ENCODE results near the gene MB. TPM values are rescaled to one million over a fixed set of nuclear protein-coding genes. Genes with fewer than 3 reads are reported as not detected.

Gene MB
- total RNA-seq, 1 experiment from 2014 or later = 17.3 TPM

DNA sequence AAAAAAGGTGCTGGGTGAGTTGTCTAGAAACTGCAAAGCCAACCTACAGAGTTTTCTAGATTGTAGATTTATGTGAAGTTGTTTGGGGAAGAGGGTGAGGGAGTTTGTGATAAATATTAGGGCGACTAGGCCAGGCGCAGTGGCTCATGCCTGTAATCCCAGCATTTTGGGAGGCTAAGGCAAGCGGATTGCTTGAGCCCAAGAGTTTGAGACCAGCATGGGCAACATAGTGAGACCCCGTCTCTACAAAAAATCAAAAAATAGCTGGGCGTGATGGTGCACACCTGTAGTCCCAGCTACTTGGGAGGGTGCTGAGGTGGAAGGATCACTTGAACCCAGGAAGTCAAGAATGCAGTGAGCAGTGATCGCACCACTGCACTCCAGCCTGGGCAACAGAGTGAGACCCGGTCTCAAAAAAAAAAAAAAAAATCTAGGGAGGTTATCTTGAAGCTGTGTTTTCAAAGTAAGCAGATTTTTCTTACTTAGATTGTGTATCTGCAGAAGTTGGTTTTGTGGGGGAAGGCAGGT, 32.0 kb upstream of the MB start:
- Histone ChIP-seq H3K9me3 (ENCODE audit: control insufficient read depth, insufficient read depth, low read depth, low read length) (no peaks in the 10 kb centered on the region), H3K4me3 (ENCODE audit: low read depth in 2 of 2, low read length in 2 of 2) (peak overlapping the region; percentile 57 to 64), H3K36me3 (ENCODE audit: control insufficient read depth, insufficient read depth, low read length) (no peaks in the 10 kb centered on the region), H3K4me1 (ENCODE audit: control insufficient read depth, insufficient read depth, low read length) (peaks cover 22% of the 10 kb centered on the region), H3K27me3 (ENCODE audit: control insufficient read depth, insufficient read depth, low read length) (no peaks in the 10 kb centered on the region), H3K27ac (ENCODE audit: low read length) (peak overlapping the region; percentile 99)
- ATAC-seq = no peak
- POLR2A ChIA-PET = interaction anchor here (0.6 to 1.2 kb wide), 2 partner anchors 16 to 228 kb away, joined by 3 to 11 read pairs; no protein-coding TSS in a partner anchor
- no peak for DNase-seq (ENCODE audit: low read depth, low spot score)
- intact Hi-C loops (cut with micrococcal nuclease; ENCODE audit: unreplicated experiment) = no loop called here
- CTCF ChIA-PET = interaction anchor here (0.7 kb wide), 1 partner anchor 14 kb away, joined by 5 read pairs; no protein-coding TSS in a partner anchor
- TF ChIP-seq SIN3A (IDR thresholded peaks at IDR 0.05; ENCODE audit: borderline replicate concordance, insufficient read depth, low read depth, low read length) (no peak), TCF7L2 (IDR thresholded peaks at IDR 0.05; ENCODE audit: low read depth, low read length) (no peak), POLR2AphosphoS5 (IDR thresholded peaks at IDR 0.05; ENCODE audit: low read depth, low read length) (no peak)
- TF ChIP-seq, protein P1, sequence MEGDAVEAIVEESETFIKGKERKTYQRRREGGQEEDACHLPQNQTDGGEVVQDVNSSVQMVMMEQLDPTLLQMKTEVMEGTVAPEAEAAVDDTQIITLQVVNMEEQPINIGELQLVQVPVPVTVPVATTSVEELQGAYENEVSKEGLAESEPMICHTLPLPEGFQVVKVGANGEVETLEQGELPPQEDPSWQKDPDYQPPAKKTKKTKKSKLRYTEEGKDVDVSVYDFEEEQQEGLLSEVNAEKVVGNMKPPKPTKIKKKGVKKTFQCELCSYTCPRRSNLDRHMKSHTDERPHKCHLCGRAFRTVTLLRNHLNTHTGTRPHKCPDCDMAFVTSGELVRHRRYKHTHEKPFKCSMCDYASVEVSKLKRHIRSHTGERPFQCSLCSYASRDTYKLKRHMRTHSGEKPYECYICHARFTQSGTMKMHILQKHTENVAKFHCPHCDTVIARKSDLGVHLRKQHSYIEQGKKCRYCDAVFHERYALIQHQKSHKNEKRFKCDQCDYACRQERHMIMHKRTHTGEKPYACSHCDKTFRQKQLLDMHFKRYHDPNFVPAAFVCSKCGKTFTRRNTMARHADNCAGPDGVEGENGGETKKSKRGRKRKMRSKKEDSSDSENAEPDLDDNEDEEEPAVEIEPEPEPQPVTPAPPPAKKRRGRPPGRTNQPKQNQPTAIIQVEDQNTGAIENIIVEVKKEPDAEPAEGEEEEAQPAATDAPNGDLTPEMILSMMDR (IDR thresholded peaks at IDR 0.05) = no peak
- TF ChIP-seq, protein P2, sequence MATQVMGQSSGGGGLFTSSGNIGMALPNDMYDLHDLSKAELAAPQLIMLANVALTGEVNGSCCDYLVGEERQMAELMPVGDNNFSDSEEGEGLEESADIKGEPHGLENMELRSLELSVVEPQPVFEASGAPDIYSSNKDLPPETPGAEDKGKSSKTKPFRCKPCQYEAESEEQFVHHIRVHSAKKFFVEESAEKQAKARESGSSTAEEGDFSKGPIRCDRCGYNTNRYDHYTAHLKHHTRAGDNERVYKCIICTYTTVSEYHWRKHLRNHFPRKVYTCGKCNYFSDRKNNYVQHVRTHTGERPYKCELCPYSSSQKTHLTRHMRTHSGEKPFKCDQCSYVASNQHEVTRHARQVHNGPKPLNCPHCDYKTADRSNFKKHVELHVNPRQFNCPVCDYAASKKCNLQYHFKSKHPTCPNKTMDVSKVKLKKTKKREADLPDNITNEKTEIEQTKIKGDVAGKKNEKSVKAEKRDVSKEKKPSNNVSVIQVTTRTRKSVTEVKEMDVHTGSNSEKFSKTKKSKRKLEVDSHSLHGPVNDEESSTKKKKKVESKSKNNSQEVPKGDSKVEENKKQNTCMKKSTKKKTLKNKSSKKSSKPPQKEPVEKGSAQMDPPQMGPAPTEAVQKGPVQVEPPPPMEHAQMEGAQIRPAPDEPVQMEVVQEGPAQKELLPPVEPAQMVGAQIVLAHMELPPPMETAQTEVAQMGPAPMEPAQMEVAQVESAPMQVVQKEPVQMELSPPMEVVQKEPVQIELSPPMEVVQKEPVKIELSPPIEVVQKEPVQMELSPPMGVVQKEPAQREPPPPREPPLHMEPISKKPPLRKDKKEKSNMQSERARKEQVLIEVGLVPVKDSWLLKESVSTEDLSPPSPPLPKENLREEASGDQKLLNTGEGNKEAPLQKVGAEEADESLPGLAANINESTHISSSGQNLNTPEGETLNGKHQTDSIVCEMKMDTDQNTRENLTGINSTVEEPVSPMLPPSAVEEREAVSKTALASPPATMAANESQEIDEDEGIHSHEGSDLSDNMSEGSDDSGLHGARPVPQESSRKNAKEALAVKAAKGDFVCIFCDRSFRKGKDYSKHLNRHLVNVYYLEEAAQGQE (IDR thresholded peaks at IDR 0.05; ENCODE audit: insufficient read depth in 1 of 2, low read depth in 2 of 2, low read length in 1 of 2) = no peak
- in situ Hi-C loops (cut with HindIII; ENCODE audit: low pct_unique_long_range_greater_than_20kb, low sequenced_read_pairs) = no loop called here
- BruUV-seq (replicated peaks) = no TSS peak

DNA sequence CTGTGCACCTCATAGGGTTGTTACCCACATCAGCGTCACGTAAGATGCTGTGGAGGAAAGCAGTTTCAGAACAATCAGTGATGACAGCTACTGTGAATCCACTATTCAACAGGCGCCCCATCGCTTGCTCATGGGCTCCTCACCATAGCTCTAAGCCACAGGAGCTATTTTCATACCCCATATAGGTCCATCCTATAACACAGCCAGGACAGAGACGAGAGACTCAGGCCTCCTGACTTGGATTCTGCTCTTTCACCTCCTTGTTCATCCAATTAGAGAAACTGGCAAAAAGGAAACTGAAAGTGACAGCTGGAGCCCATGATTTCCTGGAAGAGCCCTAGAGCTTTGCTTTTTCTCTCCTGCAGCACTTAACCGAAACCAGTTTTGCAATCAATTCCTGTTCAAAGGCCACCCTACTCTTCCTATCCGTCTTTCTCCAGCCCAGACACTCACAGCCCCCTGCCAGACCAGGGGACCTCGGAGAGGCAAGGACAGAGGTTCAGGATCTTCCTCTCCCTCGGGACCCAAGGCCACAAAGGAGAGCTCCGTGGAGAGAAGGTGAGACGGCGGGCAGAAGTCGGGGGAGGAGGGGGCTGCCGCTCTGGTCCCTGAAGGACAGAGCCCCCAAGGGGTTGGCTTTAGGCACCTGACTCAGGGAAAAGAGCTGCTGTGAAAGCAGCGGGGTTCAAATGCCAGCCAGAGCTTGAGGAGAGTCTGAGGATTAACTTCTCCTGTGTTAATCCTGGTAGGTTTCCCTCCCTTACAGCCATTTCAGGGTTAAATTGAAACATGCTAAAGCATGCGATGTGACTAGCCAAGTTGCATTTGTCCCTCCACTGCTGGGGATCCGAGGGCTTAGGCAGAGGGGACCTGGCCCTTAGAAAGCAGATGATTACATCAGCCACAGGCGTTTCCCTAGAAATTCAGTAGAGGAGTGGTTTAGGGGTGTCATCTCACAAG, 31.2 kb upstream of the MB start, which contains the start of gene APOL6:
TSS of gene APOL6 (plus strand) at position 381 of the 960 bp plus-strand sequence. CDS start 7,980 bp downstream, outside the sequence.
- POLR2A ChIA-PET = interaction anchor here (0.6 to 1.2 kb wide), 2 partner anchors 17 to 228 kb away, joined by 3 to 11 read pairs; no protein-coding TSS in a partner anchor
- in situ Hi-C loops (cut with HindIII; ENCODE audit: low pct_unique_long_range_greater_than_20kb, low sequenced_read_pairs) (no loop called here), intact Hi-C loops (cut with micrococcal nuclease; ENCODE audit: unreplicated experiment) (no loop called here)
- peak; percentile 66 for ATAC-seq
- TF ChIP-seq TCF7L2 (IDR thresholded peaks at IDR 0.05; ENCODE audit: low read depth, low read length) = no peak
- TF ChIP-seq, protein P1 (IDR thresholded peaks at IDR 0.05) = no peak
- no peak for TF ChIP-seq SIN3A (IDR thresholded peaks at IDR 0.05; ENCODE audit: borderline replicate concordance, insufficient read depth, low read depth, low read length)
- TF ChIP-seq POLR2AphosphoS5 (IDR thresholded peaks at IDR 0.05; ENCODE audit: low read depth, low read length) = no peak
- TF ChIP-seq, protein P2 (IDR thresholded peaks at IDR 0.05; ENCODE audit: insufficient read depth in 1 of 2, low read depth in 2 of 2, low read length in 1 of 2) = no peak
- DNase-seq (ENCODE audit: low read depth, low spot score) = no peak
- Histone ChIP-seq H3K27me3 (ENCODE audit: control insufficient read depth, insufficient read depth, low read length) (no peaks in the 10 kb centered on the region), H3K9me3 (ENCODE audit: control insufficient read depth, insufficient read depth, low read depth, low read length) (no peaks in the 10 kb centered on the region), H3K36me3 (ENCODE audit: control insufficient read depth, insufficient read depth, low read length) (no peaks in the 10 kb centered on the region), H3K4me1 (ENCODE audit: control insufficient read depth, insufficient read depth, low read length) (peaks cover 22% of the 10 kb centered on the region), H3K27ac (ENCODE audit: low read length) (peak within 1 kb of the TSS; percentile 99), H3K4me3 (ENCODE audit: low read depth in 2 of 2, low read length in 2 of 2) (peak within 1 kb of the TSS; percentile 57 to 64)
- TSS peak; percentile 86 for BruUV-seq (replicated peaks)
- CTCF ChIA-PET = interaction anchor here (0.5 kb wide), 1 partner anchor 221 kb away, joined by 3 read pairs; no protein-coding TSS in a partner anchor
